Left colon (tissue), 2 donors: ENCODE data around the gene RIPK3. TPM values are rescaled to one million over a fixed set of nuclear protein-coding genes. Genes with fewer than 3 reads are reported as not detected.
A peak's percentile ranks its signal among the peaks of the same experiment; 100 is the strongest.

Experiments
- ATAC-seq: fragments of 200-7000 bp; cut with Tn5 transposase; one replicate; pipeline ENCODE4 v1.9.1; 2020; ENCODE audit warnings: mild to moderate bottlenecking, moderate library complexity
- DNase-seq, 2 donors: peaks; one replicate each; pipeline ENCODE4 v3.0.0-alpha.2; 2020
- intact Hi-C, 2 donors: fragments of 100-400 bp; cut with DNase I in 1 of 2; cut with micrococcal nuclease in 1 of 2; formaldehyde crosslinking; loops; one replicate each; pipeline versions ENCODE4 v1.11.2 to v1.14.0; 2022; cut with DNase I, micrococcal nuclease
- total RNA-seq, 2 donors: library from RNA; stranded (reverse); fragmentation: NEBNext Ultra II Directional; extraction: Animal tissue kit (Norgen Biotek cat#: 25700); gene quantifications; one replicate each; pipeline ENCODE4 v1.2.1, GENCODE V29; 2021
- donor health status: DM: no; HTN: no; CAD: no.
- donor health status: DM: yes; HTN: yes; CAD: no.

RIPK3 gene
- total RNA-seq, 2 donors from 2014 or later = 56.6 to 67.9 TPM

DNA sequence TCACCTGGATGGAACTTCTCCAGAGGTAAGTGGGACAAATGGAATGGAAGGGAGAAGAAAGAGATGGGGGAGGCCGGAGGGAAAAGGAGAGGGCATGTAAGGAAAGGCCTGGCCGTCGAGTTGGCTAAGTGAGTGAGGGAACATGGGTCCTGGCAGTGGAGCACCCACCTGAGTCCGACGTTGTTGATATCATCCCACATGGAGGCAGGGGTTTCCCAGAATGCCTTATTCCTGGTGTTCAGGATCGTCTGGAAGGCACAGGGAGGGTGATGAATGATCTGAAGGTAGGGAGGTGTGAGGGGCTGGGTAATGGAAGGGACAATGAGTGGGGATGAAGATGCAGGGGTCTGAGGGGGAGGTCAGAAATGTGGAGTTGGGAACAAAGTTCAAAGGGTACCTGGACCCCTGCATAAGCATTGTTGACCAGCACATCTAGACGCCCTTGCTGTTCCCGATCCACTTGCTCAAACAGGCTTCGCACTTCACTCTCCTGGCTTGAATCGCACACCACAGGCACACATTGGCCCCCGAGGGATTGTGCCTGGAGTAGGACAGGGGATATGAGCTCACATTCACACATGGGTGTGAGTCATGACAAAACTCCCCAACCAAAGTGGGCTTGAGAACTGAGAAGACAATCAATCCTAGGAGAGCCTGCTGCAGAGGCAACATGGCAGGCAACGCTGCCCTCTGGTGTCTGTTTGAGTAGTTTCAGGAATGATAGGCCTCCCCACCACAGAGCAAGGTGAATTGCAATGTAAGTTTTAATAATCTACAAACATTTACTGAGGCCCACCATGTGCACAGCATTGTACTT, 43.2 kb downstream of the RIPK3 start:
- ATAC-seq (peak; percentile 32), DNase-seq (peak in 1 of 2 donors; percentile 68)
- intact Hi-C loops = loop anchor here in 1 of 2 donors (5.0 kb wide), 1 partner anchor 54 kb away; the partner anchor contains the start of gene TINF2

DNA sequence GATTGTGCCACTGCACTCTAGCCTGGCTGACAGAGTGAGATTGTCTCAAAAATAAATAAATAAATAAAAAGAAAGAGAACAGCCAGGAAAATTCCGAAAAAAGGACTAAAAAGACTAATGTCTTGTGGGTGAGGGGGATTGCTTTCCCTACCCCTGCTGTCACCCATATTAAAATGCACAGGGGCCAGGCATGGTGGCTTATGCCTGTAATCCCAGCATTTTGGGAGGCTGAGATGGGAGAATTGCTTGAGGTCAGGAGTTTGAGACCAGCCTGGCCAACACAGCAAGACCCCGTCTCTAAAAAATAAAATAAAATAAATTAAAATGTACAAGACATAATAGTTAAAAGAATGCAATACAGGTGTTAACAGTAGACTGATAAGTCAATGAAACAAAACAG, 46.3 kb downstream of the RIPK3 start:
- DNase-seq = no peak
- intact Hi-C loops = no loop called here
- ATAC-seq = no peak

DNA sequence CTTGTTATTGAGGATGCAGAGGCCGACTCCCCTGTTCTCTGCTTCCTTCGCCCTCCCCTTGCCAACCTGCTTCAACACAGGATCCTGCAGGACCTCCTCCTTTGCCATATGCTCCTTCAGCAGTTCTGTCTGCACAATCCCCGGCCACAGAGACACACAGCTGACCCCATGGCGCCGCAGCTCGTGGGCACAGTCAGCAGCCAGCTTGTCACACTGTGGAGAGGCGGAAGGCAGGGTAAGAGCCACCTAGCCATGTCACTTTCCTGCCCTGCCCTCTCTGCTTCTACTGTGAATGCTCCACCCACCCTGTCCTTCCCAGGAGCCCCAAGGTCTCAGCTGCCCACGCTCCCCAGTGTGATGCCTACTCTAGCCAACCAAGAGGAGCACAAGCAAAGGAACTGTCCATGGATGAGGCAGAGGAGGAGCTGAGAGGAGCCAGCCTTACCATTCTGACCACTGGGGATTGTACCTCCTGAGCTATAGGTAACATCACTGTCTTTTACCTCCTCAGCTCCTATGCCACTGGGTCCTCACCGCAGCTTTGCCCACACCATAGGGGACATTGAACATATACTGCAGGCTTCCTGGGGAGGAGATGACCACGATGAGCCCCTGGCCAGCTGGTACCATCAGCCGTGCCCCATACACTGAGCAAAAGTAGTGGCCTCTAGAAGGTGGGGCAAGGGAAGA, 47.5 kb downstream of the RIPK3 start:
- intact Hi-C loops = no loop called here
- DNase-seq (no peak), ATAC-seq (no peak)

DNA sequence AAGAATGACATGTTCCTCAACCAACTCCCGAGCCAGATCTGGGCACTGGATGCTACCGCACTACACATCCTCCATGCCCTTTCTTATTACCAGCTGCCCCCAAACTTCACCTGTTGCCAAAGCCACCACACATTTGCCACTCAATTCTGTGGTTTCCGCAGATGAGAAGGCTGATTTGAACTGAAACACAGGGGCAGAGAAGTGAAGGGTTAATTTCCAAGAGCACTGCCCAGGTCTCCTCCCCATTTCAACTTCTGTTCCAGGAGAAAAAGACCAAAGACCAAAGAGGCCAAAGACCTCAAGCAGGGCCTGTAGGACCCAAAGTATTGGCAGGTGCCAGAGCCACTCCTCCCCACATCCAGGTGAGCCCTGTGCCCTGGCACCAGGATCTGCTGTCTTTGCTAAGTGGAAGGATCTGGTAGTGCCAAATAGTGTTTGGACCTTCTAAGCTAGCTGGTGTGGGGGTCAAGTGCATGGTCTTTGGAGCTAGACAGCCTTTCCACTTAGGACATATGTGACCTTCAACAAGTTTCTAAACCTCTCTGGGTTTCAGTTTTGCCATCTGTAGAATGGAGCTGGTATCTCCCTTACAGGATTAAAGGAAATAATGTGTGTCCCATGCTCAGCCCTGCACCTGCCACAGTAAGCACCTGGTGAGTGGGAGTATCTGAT, 48.2 kb downstream of the RIPK3 start:
- ATAC-seq = no peak
- intact Hi-C loops = no loop called here
- no peak for DNase-seq

DNA sequence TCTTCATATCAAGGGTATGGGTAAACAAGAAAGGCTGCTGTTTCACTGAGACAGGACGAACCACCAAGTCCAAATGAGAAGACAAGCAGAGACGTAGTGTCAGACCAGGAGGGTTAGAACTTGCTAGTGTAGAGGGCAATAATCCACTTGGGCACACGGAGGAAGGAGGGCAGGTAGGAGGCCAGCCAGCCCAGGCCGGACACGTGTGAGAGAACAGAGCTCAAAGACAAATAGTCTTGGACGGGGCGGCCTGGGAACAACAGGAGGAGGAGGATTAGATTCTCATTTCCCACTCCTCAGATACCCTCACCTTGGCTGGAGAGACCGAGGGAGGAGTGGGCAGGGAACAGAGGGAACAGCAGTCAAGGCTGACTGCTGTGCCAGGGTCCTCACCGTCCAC, 49.0 kb downstream of the RIPK3 start:
- DNase-seq (no peak), ATAC-seq (no peak)

DNA sequence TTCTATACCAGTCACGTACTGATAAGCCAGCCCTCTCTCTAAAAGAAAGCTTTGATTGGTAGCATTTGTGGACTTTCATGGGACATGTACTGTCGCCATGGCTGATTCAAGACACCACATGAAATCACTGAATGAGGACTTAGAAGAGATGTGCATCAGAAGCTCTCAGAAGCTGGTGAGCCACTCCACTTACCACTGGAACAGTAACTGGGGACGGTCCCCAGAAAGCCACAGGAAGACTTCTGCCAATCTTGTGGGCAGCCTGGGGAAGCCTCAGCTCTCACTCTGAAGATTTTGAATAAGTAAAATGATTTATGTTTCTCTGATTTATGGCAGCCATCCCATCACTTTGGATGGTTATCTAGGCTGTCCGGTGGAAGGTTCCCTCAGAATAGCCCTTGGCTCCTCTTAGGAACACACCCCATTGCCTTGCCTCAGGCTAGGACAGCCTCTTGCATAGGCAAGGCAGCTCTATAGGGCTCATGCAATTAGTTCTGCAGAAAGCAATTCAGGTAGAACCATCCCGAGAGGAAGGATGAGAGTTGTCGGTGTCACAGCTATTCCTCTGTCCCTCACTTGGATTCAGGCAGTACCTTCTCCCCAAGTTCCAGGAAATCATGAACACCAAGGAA, 50.0 kb downstream of the RIPK3 start:
- intact Hi-C loops = no loop called here
- ATAC-seq (no peak), DNase-seq (no peak)

More for the DNA sequence above, 49.0 kb downstream of the RIPK3 start:
- intact Hi-C loops = no loop called here

DNA sequence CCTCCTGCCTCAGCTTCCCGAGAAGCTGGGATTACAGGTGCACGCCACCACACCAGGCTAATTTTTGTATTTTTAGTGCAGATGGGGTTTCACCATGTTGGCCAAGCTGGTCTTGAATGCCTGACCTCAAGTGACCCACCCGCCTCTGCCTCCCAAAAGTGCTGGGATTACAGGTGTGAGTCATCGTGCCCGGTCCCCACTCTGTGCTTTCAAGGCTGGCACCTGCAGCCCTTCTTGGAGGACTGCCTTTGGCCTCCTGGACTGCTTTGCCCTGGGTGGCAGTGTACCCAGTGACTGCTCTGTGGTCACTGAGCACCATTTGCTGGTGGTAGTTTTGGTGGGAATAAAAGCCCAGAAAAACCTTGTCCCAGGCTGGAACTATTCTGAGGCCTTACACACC, 52.8 kb downstream of the RIPK3 start:
- ATAC-seq (no peak), DNase-seq (no peak)
- intact Hi-C loops = no loop called here

Other genes starting within 250 kb of the RIPK3 start
- gene PCK2, start 245.7 kb downstream of the RIPK3 start, total RNA-seq = 100 to 1,000 TPM; 150 to 223 TPM
- 100 to 1,000 TPM; 101 to 107 TPM for gene DCAF11, start 225.2 kb downstream of the RIPK3 start, total RNA-seq
- 1 to 10 TPM; 1.2 to 1.5 TPM for gene NRL, start 225.0 kb downstream of the RIPK3 start, total RNA-seq
- gene FITM1, start 209.3 kb downstream of the RIPK3 start, total RNA-seq = 1 to 10 TPM; 1.0 TPM
- gene PSME1, start 203.8 kb downstream of the RIPK3 start, total RNA-seq = 100 to 1,000 TPM; 196 to 249 TPM
- 10 to 100 TPM; 13.9 to 25.7 TPM for gene EMC9, start 198.4 kb downstream of the RIPK3 start, total RNA-seq
- gene PSME2, start 193.4 kb downstream of the RIPK3 start, total RNA-seq = 100 to 1,000 TPM; 140 to 240 TPM
- 10 to 100 TPM; 49.1 to 50.3 TPM for gene RNF31, start 192.5 kb downstream of the RIPK3 start, total RNA-seq
- gene IRF9, start 178.7 kb downstream of the RIPK3 start, total RNA-seq = 100 to 1,000 TPM in 1 of 2 donors, 10 to 100 TPM in 1; 53.7 to 105 TPM
- 10 to 100 TPM in 1 of 2 donors, 1 to 10 TPM in 1; 6.9 to 21.0 TPM for gene REC8, start 167.9 kb downstream of the RIPK3 start, total RNA-seq
- 10 to 100 TPM; 17.3 to 26.3 TPM for gene IPO4, start 151.2 kb downstream of the RIPK3 start, total RNA-seq
- 10 to 100 TPM; 49.2 to 52.7 TPM for gene TM9SF1, start 144.6 kb downstream of the RIPK3 start, total RNA-seq
- gene TSSK4, start 134.3 kb downstream of the RIPK3 start, total RNA-seq = under 1 TPM in 1 of 2 donors, not detected in 1; 0.47 TPM
- gene CHMP4A, start 126.5 kb downstream of the RIPK3 start, total RNA-seq = 10 to 100 TPM; 43.5 to 48.0 TPM
- gene MDP1, start 123.9 kb downstream of the RIPK3 start, total RNA-seq = 10 to 100 TPM; 11.8 to 13.8 TPM
- 100 to 1,000 TPM; 110 to 135 TPM for gene NEDD8, start 107.6 kb downstream of the RIPK3 start, total RNA-seq
- gene GMPR2, start 107.1 kb downstream of the RIPK3 start, total RNA-seq = 10 to 100 TPM; 62.4 to 64.8 TPM
- gene TINF2, start 97.4 kb downstream of the RIPK3 start, total RNA-seq = 10 to 100 TPM; 56.6 to 64.0 TPM
- 1 to 10 TPM; 2.3 to 2.9 TPM for gene TGM1, start 76.8 kb downstream of the RIPK3 start, total RNA-seq
- gene RABGGTA, start 68.4 kb downstream of the RIPK3 start, total RNA-seq = 10 to 100 TPM; 35.0 to 41.8 TPM
- gene DHRS1, start 40.2 kb downstream of the RIPK3 start, total RNA-seq = 10 to 100 TPM; 64.2 to 76.6 TPM
- gene NOP9, start 40.1 kb downstream of the RIPK3 start, total RNA-seq = 10 to 100 TPM; 24.4 to 26.0 TPM
- gene CIDEB, start 32.0 kb downstream of the RIPK3 start, total RNA-seq = 10 to 100 TPM; 10.7 to 16.6 TPM
- 1 to 10 TPM; 2.9 to 4.2 TPM for gene LTB4R2, start 29.9 kb downstream of the RIPK3 start, total RNA-seq
- gene LTB4R, start 28.5 kb downstream of the RIPK3 start, total RNA-seq = 1 to 10 TPM; 2.9 to 4.3 TPM
- 10 to 100 TPM; 10.1 to 16.4 TPM for gene ADCY4, start 4.9 kb downstream of the RIPK3 start, total RNA-seq
- 10 to 100 TPM; 12.8 to 17.4 TPM for gene NFATC4, start 28.2 kb upstream of the RIPK3 start, total RNA-seq
- 10 to 100 TPM; 11.7 to 13.2 TPM for gene NYNRIN, start 59.0 kb upstream of the RIPK3 start, total RNA-seq
- 1 to 10 TPM; 2.0 to 2.5 TPM for gene CBLN3, start 89.7 kb upstream of the RIPK3 start, total RNA-seq
- 10 to 100 TPM; 70.8 to 97.3 TPM for gene KHNYN, start 90.0 kb upstream of the RIPK3 start, total RNA-seq
- 10 to 100 TPM; 34.4 to 40.8 TPM for gene SDR39U1, start 102.8 kb upstream of the RIPK3 start, total RNA-seq
- 1 to 10 TPM in 1 of 2 donors, not detected in 1; 4.4 TPM for gene CMA1, start 168.3 kb upstream of the RIPK3 start, total RNA-seq
- 10 to 100 TPM in 1 of 2 donors, 1 to 10 TPM in 1; 1.3 to 10.7 TPM for gene CTSG, start 236.3 kb upstream of the RIPK3 start, total RNA-seq